Common myeloid progenitor, CD34-positive (primary cell): ENCODE measurements around the gene CYB5D1.

ENCODE experiments used
- CTCF ChIA-PET: fragments of 350-600 bp; sonication (Branson Sonifier 250); formaldehyde crosslinking; loops from one replicate; lab custom pipeline; 2021; ENCODE audit warnings: antibody characterized with exemption; lab: Charles Lee
- POLR2A ChIA-PET: fragments of 350-600 bp; sonication (Branson Sonifier 250); formaldehyde crosslinking; loops from one replicate; lab custom pipeline; 2021; ENCODE audit warnings: antibody characterized with exemption; lab: Charles Lee
- DNase-seq, 3 donors: peaks; one replicate each; pipeline versions ENCODE4 v3.0.0 to v3.0.0-alpha.2; 2013
- H3K27ac ChIP-seq, 2 experiments: 1 replicate in 1 of 2; 2 replicates in 1 of 2; pipeline ENCODE4 v1.7.0; 2013; ENCODE audit warnings: inconsistent platforms in 2 of 2, low read length in 2 of 2, mild to moderate bottlenecking in 2 of 2, low read depth in 1 of 2, moderate library complexity in 1 of 2; ENCODE audit not compliant: severe bottlenecking in 2 of 2, insufficient read depth in 1 of 2, poor library complexity in 1 of 2
- H3K27me3 ChIP-seq, 5 experiments: replicated peaks in 2 of 5; 1 replicate in 3 of 5; 2 replicates in 2 of 5; pipeline versions ENCODE4 v1.6.1 to v1.7.0; 2013; ENCODE audit warnings: low read length in 4 of 5, mild to moderate bottlenecking in 2 of 5, moderate library complexity in 2 of 5, inconsistent platforms in 1 of 5; ENCODE audit not compliant: insufficient read depth in 5 of 5, control insufficient read depth in 4 of 5
- H3K36me3 ChIP-seq, 4 experiments: 1 replicate in 2 of 4; 2 replicates in 2 of 4; pipeline versions ENCODE4 v1.6.1 to v1.7.0; 2013; ENCODE audit warnings: low read length in 3 of 4, control low read depth in 1 of 4, mild to moderate bottlenecking in 1 of 4; ENCODE audit not compliant: control insufficient read depth in 4 of 4, insufficient read depth in 4 of 4
- H3K4me1 ChIP-seq, 4 experiments: 1 replicate in 3 of 4; 2 replicates in 1 of 4; pipeline versions ENCODE4 v1.6.1 to v1.7.1; 2013; ENCODE audit warnings: low read length in 3 of 4, mild to moderate bottlenecking in 3 of 4, control low read depth in 1 of 4, inconsistent platforms in 1 of 4, moderate library complexity in 1 of 4; ENCODE audit not compliant: control insufficient read depth in 4 of 4, insufficient read depth in 4 of 4; ENCODE audit errors: control extremely low read depth in 1 of 4
- H3K4me3 ChIP-seq, 7 experiments: 1 replicate in 4 of 7; 2 replicates in 3 of 7; pipeline versions ENCODE4 v1.5.1 to v1.7.0; 2013; ENCODE audit warnings: mild to moderate bottlenecking in 7 of 7, low read length in 6 of 7, moderate library complexity in 6 of 7, inconsistent platforms in 2 of 7, low read depth in 2 of 7, control low read depth in 1 of 7; ENCODE audit not compliant: insufficient read depth in 4 of 7, control insufficient read depth in 1 of 7; ENCODE audit errors: extremely low read depth in 1 of 7
- H3K9me3 ChIP-seq, 5 experiments: 1 replicate in 4 of 5; 2 replicates in 1 of 5; pipeline versions ENCODE4 v1.6.1 to v1.7.1; 2013; ENCODE audit warnings: low read length in 4 of 5, mild to moderate bottlenecking in 2 of 5, inconsistent platforms in 1 of 5, low read depth in 1 of 5, moderate library complexity in 1 of 5; ENCODE audit not compliant: control insufficient read depth in 4 of 5, insufficient read depth in 2 of 5; ENCODE audit errors: control extremely low read depth in 1 of 5
- WGBS: methylation state at CpG from one replicate; pipeline ENCODE4 v1.1.5; 2013; ENCODE audit not compliant: insufficient coverage; 5-methylcytosine and 5-hydroxymethylcytosine counted together

CYB5D1 gene

GRCh38 chr17:7889166-7889955 is 31.6 kb downstream of the CYB5D1 start:
- CTCF ChIA-PET, result interaction anchor here (1.1 to 5.4 kb wide), 8 partner anchors 11 to 52 kb away, joined by 3 to 60 read pairs (median 5); partner anchors contain the start of genes CYB5D1 and NAA38
- peak; percentile 85 to 89 (median 89) for DNase-seq
- Histone ChIP-seq H3K27me3 (no peaks in the 10 kb centered on the region), H3K27ac (peak overlapping the region in 1 of 2 experiments; percentile 83), H3K4me3 (peak overlapping the region in 5 of 7 experiments; percentile 13 to 96 (median 82)), H3K9me3 (no peaks in the 10 kb centered on the region), H3K36me3 (peaks cover 4 to 42% (median 29%) of the 10 kb centered on the region in 4 experiments), H3K4me1 (peaks cover 7 to 46% (median 43%) of the 10 kb centered on the region in 4 experiments)
- POLR2A ChIA-PET, result interaction anchor here (0.6 to 1.0 kb wide), 2 partner anchors 32 to 95 kb away, joined by 3 read pairs; partner anchors contain the start of gene NAA38
- WGBS, result 61% methylated on average over 10 of the region's 11 CpGs

DNA sequence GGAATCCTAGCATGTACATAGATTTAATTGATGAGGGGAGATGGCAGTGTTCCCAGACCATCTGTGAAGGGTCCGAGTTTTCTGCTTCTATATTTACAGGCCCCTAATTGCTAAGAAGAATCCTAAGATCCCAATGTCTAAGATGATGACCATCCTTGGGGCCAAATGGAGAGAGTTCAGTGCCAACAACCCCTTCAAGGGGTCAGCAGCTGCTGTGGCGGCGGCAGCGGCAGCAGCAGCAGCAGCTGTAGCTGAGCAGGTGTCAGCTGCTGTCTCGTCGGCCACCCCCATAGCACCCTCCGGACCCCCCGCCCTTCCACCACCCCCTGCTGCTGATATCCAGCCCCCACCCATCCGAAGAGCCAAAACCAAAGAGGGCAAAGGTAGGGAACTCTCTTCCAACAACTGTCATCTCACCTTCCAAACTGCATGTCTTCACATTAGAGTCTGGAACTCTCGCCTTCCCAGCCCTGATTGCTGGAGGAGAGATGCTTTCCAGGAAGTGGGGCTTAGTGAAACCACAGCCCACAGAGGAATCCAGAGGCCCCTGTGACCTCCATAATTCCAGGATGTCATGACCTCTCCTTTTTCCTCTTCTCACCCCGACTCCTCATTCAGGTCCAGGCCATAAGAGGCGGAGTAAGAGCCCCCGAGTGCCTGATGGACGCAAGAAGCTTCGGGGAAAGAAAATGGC is 35.5 kb downstream of the CYB5D1 start:
- peaks cover 9 to 72% (median 58%) of the 10 kb centered on the region in 4 experiments for H3K36me3 ChIP-seq
- H3K9me3 ChIP-seq, result no peaks in the 10 kb centered on the region
- H3K4me3 ChIP-seq, result no peak overlapping the region
- H3K4me1 ChIP-seq, result peaks cover 7 to 17% (median 16%) of the 10 kb centered on the region in 4 experiments
- ChIA-PET CTCF (interaction anchor here (1.5 to 5.4 kb wide), 2 partner anchors 24 to 31 kb away, joined by 7 to 60 read pairs; no protein-coding TSS in a partner anchor), POLR2A (no interaction called here)
- H3K27me3 ChIP-seq, result no peaks in the 10 kb centered on the region
- 95% methylated on average over 7 of the region's 15 CpGs for WGBS
- no peak for DNase-seq
- H3K27ac ChIP-seq, result no peak overlapping the region

GRCh38 chr17:7894226-7894625 is 36.4 kb downstream of the CYB5D1 start:
- WGBS, result 88% methylated on average over 4 of the region's 9 CpGs
- ChIA-PET POLR2A (no interaction called here), CTCF (interaction anchor here (15.0 kb wide), 1 partner anchor 29 kb away, joined by 316 read pairs; no protein-coding TSS in a partner anchor)
- no peak for DNase-seq
- H3K27me3 ChIP-seq, result no peaks in the 10 kb centered on the region
- no peaks in the 10 kb centered on the region for H3K9me3 ChIP-seq
- peak overlapping the region in 1 of 2 experiments; percentile 34 for H3K27ac ChIP-seq
- H3K4me1 ChIP-seq, result peaks cover 2 to 8% (median 7%) of the 10 kb centered on the region in 4 experiments
- no peak overlapping the region for H3K4me3 ChIP-seq
- peaks cover 9 to 81% (median 67%) of the 10 kb centered on the region in 4 experiments for H3K36me3 ChIP-seq

DNA sequence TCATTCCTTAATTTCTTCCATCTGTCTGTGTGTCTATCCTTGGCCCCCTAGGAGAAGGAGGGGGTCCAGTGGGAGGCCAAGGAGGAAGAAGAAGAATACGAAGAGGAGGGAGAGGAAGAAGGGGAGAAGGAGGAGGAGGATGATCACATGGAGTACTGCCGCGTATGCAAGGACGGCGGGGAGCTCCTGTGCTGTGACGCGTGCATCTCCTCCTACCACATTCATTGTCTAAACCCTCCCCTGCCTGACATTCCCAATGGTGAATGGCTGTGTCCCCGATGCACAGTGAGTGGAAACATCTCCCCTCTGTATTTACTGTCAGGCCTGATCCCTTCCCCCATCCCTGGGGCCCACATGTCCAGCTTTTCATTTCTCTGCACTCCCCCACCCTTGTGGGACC is 37.1 kb downstream of the CYB5D1 start:
- Histone ChIP-seq H3K9me3 (no peaks in the 10 kb centered on the region), H3K4me3 (no peak overlapping the region), H3K4me1 (peaks cover 0 to 2% (median 1%) of the 10 kb centered on the region in 4 experiments), H3K27ac (no peak overlapping the region), H3K27me3 (no peaks in the 10 kb centered on the region), H3K36me3 (peaks cover 12 to 85% (median 70%) of the 10 kb centered on the region in 4 experiments)
- POLR2A ChIA-PET, result no interaction called here
- WGBS, result 100% methylated on average over 5 of the region's 8 CpGs
- no peak for DNase-seq
- CTCF ChIA-PET, result interaction anchor here (1.0 to 15.0 kb wide), 2 partner anchors 29 to 70 kb away, joined by 3 to 316 read pairs; no protein-coding TSS in a partner anchor

- Histone ChIP-seq H3K9me3 (no peaks in the 10 kb centered on the region), H3K4me3 (no peak overlapping the region), H3K27ac (no peak overlapping the region), H3K4me1 (no peaks in the 10 kb centered on the region), H3K27me3 (no peaks in the 10 kb centered on the region), H3K36me3 (peaks cover 12 to 85% (median 70%) of the 10 kb centered on the region in 4 experiments)
- WGBS, result 97% methylated on average over 12 of the region's 13 CpGs
- DNase-seq, result no peak
- ChIA-PET CTCF (interaction anchor here (1.0 to 15.0 kb wide), 17 partner anchors 10 to 163 kb away, joined by 3 to 316 read pairs (median 12); partner anchors contain the start of genes CYB5D1, NAA38 and TMEM88), POLR2A (no interaction called here)
Observed at GRCh38 chr17:7897090-7897489, 39.3 kb downstream of the CYB5D1 start.

GRCh38 chr17:7897773-7898172 is 40.0 kb downstream of the CYB5D1 start:
- CTCF ChIA-PET, result interaction anchor here (0.6 to 15.0 kb wide), 21 partner anchors 9 to 168 kb away, joined by 3 to 316 read pairs (median 5); partner anchors contain the start of genes CYB5D1, NAA38 and TMEM88
- DNase-seq, result peak; percentile 74 to 89 (median 87)
- H3K36me3 ChIP-seq, result peaks cover 13 to 90% (median 75%) of the 10 kb centered on the region in 4 experiments

More at GRCh38 chr17:7897773-7898172, 40.0 kb downstream of the CYB5D1 start:
- H3K9me3 ChIP-seq, result no peaks in the 10 kb centered on the region
- POLR2A ChIA-PET, result interaction anchor here (1.1 kb wide), 1 partner anchor 14 kb away, joined by 3 read pairs; no protein-coding TSS in a partner anchor
- H3K27ac ChIP-seq, result no peak overlapping the region
- no peaks in the 10 kb centered on the region for H3K4me1 ChIP-seq
- WGBS, result 79% methylated on average over 4 of the region's 6 CpGs
- no peak overlapping the region for H3K4me3 ChIP-seq
- H3K27me3 ChIP-seq, result no peaks in the 10 kb centered on the region
